ENCODE measurements around the gene MYOZ1.
A peak's percentile ranks its signal among the peaks of the same experiment; 100 is the strongest.
"Not testable (repeated sequence)": the region's sequence is repeated elsewhere in the genome, so short reads cannot be mapped to it uniquely, and the experiment has no call there.

Gene MYOZ1

GRCh38 chr10:73647211-73647874 is 6.1 kb upstream of the MYOZ1 start:
- DNase-seq, result peak; percentile 91

GRCh38 chr10:73646598-73647041 is 5.3 kb upstream of the MYOZ1 start:
- no peak for DNase-seq

- DNase-seq, result no peak
These were observed 4.0 kb upstream of the MYOZ1 start for GRCh38 chr10:73645251-73645650.

GRCh38 chr10:73644767-73645166 is 3.5 kb upstream of the MYOZ1 start:
- DNase-seq, result no peak

DNA sequence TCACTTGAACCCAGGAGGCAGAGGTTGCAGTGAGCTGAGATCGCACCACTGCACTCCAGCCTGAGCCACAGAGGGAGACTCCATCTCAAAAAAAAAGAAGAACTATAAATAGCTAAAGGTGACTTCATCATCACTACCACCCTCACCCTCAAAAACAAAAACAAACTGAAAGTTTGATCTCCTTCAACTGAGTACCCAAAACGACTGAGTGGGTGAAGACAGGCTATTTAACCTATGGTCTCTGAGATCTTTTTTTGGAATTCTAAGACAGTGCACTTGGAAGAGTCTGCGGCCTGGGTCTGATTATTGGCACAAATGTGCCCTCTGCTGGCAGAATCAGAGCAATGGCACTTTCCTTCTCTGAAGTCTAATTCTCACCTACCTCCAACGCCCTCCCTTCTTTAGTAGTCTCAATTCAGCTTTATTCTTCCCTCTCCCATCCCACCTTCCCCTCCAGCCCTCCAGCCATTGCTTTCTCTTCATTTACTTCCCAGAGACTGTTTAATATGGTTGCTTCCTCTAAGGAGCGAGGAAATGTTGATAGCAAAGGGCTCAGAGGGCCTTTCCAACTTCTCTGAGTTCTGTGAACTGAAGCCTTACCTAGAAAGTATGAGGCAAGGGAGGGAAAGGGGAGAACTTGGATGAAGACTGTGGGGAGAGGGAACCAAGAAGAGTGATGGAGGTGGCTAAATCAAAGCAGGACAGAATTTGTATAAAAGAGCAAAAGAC is 2.9 kb upstream of the MYOZ1 start:
- DNase-seq, result peak; percentile 86

- no peak for DNase-seq
These were observed 2.1 kb upstream of the MYOZ1 start for GRCh38 chr10:73643362-73643761.

GRCh38 chr10:73639286-73639685 is 2.0 kb downstream of the MYOZ1 start:
- DNase-seq, result no peak

GRCh38 chr10:73635781-73636180 is 5.5 kb downstream of the MYOZ1 start:
- DNase-seq, result no peak

- no peak for DNase-seq
These were observed 6.9 kb downstream of the MYOZ1 start for GRCh38 chr10:73634421-73634820.

- no peak for DNase-seq
These were observed 12.1 kb downstream of the MYOZ1 start for GRCh38 chr10:73629165-73629564.

- no peak for DNase-seq
These were observed 12.9 kb downstream of the MYOZ1 start for GRCh38 chr10:73628405-73628804.

- no peak for DNase-seq
These were observed 14.0 kb downstream of the MYOZ1 start for GRCh38 chr10:73627300-73627699.

GRCh38 chr10:73625884-73626752 is 15.2 kb downstream of the MYOZ1 start:
- DNase-seq, result peak; percentile 99

GRCh38 chr10:73625004-73625883 is 16.0 kb downstream of the MYOZ1 start:
- DNase-seq, result peak; percentile 80

- no peak for DNase-seq
These were observed 18.2 kb downstream of the MYOZ1 start for GRCh38 chr10:73623056-73623455.

DNA sequence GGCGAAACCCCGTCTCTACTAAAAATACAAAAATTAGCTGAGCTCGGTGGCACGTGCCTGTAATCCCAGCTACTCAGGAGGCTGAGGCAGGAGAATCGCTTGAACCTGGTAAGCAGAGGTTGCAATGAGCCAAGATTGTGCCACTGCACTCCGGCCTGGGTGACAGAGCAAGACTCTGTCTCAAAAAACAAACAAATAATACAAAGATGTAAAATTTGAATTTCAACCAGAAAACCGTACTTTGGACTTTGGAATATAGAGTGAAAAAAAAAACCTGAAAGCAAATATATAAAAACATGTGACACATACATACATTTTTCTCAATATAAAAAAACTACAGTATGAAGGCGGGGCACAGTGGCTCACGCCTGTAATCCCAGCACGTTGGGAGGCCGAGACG is 20.3 kb downstream of the MYOZ1 start:
- not testable (repeated sequence) for DNase-seq

DNA sequence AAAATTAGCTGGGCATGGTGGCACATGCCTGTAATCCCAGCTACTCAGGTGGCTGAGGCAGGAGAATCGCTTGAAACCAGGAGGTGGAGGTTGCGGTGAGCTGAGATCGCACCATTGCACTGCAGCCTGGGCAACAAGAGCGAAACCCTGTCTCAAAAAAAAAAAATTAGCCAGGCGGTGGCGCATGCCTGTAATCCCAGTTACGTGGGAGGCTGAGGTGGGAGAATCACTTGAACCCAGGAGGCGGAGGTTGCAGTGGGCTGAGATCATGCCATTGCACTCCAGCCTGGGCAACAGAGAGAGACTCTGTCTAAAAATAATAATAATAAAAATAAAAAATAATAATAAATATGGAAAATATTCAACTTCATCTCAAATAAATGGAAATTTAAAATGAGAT is 24.1 kb downstream of the MYOZ1 start:
- DNase-seq, result not testable (repeated sequence)

DNA sequence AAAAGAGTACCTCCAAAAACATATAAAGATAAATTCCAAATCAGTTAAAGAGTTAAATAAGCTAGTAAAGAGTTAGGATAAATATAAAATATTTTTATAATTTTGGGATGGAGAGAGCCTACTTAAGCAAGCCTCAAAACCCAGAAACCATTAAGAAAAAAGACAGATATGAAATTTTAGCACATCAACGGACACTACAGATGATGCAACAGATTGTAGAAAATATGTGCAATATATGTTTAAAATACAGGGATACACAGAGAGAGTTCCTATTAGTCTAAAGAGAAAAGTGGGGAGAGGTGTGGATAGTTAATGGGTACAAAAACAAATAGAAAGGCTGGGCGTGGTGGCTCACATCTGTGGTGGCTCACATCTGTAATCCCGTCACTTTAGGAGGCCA is 26.6 kb downstream of the MYOZ1 start:
- no peak for DNase-seq

DNA sequence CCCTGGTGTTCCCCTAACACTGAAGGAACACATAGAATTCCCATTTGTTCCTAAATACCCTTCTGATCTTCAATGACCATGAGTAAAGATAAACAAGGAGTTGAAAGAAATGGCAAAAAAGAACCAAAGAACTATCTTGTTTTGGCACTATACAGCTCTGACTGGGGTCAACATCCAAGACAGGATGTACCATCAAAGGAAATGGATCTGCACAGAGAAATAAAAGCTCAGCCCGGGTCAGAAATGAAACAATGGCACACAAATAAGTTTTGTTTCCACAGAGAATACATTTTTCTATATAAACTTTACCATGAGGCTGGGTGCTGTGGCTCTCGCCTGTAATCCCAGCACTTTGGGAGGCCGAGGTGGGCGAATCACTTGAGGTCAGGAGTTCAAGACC is 32.2 kb downstream of the MYOZ1 start:
- no peak for DNase-seq

DNA sequence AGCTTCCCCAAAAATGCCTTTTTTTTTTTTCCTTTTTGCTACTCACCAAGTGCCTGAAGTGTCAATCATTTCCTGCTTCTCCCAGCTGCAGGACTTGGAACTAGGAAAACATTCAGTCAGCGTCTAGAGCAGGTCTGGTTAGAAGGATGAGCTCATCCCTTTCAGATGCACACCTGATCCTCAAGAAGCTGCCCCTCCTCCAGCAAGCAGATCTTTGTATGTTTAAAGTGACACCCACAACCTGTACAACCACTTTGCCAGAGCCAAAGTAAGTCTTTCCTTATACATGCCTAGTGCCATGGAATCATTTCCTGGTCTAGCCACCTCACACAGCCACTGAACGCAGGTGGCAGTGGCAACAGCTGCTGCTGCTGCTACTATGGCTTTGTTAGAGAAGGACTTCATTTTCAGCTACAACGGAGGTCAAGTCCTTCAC is 39.8 kb downstream of the MYOZ1 start:
- DNase-seq, result peak; percentile 35

- no peak for DNase-seq
These were observed 43.9 kb downstream of the MYOZ1 start for GRCh38 chr10:73597346-73597745.

DNA sequence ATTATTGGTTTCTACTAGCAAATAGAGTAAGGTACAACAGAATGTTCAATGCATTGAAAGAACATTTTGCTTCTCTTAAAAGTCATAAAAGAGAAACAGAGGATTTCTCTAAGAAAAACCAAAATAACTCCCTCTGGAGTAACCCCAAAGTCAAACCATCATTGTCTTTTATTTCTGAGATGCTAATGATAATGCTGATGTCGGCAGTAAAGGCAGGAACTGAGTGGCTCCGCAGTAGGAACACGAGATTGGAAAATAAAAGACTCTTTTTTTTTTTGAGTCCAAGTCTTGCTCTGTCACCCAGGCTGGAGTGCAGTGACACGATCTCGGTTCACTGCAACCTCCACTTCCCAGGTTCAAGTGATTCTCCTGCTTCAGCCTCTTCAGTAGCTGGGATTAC is 47.5 kb downstream of the MYOZ1 start:
- DNase-seq, result no peak

All from eye (tissue), 1 donor.